LNCAP (cell line): ENCODE results near the gene FMN2.

Experiments
- CTCF ChIP-seq: fragments of 450-650 bp; IDR thresholded peaks from 2 replicates; pipeline ENCODE4 v1.5.1; 2017; ENCODE audit warnings: mild to moderate bottlenecking

The FMN2 gene

GRCh38 chr1:240524356-240525069, 432.8 kb downstream of the FMN2 start:
- no peak for TF ChIP-seq CTCF
